GM18861 (cell line): ENCODE results near the gene SPAG5.

ENCODE experiments used
- ATAC-seq: cut with Tn5 transposase; IDR thresholded peaks from one replicate; pipeline ENCODE4 v1.9.1; 2021; ENCODE audit not compliant: unreplicated experiment

The SPAG5 gene

DNA sequence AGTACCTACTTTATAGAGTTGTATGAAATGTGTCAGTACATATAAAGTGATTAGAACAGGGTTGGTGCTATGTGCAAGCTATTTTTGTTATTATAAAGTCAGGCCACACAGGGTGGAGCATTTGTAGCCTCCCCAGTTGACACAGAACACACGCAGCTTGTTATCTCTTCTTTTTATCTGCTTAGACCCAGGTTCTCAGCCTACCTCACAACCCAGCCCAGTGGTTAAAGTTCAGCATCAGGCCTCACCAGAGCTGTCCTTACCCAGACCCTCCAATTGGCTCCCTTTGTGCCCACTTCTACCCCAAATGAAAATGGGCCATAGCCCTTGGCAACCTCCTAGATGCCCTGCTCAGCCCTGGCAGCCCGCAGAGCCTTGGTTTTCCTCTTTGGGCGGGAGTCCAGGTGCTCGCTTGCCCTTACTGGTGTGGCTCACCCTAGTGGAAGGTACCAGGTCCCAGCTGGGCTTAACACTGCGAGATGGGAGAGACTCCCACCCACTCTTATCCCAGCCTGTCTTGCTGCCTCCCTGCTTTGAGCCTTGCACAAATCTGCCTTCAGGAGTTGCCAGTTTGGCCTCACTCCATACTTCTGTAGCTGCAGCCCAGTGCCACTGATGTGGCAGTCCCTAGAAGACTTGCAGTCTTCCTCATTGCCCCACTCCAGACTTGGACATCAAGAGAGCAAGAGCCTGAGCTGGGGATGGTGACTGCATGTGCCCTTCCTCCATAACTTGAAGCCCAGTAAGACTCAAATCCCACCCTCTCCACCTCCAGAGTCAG lies 26.4 kb downstream of the SPAG5 start:
- no peak for ATAC-seq

DNA sequence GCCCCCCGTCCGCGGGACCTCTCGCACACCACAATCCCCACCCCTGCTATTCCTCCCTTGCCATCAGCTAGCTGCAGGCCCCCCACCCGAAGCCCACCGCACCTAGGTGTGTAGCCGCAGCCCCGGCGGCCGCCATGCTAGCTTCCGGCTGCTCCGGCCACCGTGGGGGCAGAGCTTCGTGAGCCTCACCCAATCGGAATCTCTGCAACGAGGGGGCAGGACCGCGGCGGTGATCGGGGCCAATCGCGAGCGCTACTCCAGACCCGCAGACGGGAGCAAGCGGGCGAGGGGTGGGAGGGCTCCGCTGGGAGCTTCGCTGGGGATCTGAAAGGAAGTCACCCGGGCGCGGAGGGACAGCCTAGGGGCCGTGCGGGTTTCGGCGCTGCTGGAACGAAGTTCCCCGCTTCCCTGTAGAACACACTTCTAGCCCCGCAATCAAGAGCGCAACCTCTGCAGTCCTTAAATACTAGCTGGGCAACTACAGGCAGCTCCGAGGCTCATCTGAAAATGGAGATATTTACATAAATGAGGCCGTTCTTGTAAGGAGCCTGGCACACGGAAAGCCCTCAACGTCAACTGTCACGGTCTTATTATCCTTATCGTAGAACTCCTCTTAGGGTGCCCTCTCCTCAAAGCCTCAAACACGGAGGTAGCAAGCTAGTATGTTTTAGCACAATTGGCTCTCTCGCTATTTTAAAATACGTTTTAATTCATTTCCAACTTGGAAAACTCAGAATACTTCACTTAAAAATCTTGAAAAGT lies 27.3 kb downstream of the SPAG5 start, which contains the start of gene PIGS:
Gene PIGS, minus strand, starts transcription at position 164 of the 762 bp plus-strand sequence. Its CDS starts 28 bp downstream, at position 136.
- ATAC-seq: peak; percentile 54

DNA sequence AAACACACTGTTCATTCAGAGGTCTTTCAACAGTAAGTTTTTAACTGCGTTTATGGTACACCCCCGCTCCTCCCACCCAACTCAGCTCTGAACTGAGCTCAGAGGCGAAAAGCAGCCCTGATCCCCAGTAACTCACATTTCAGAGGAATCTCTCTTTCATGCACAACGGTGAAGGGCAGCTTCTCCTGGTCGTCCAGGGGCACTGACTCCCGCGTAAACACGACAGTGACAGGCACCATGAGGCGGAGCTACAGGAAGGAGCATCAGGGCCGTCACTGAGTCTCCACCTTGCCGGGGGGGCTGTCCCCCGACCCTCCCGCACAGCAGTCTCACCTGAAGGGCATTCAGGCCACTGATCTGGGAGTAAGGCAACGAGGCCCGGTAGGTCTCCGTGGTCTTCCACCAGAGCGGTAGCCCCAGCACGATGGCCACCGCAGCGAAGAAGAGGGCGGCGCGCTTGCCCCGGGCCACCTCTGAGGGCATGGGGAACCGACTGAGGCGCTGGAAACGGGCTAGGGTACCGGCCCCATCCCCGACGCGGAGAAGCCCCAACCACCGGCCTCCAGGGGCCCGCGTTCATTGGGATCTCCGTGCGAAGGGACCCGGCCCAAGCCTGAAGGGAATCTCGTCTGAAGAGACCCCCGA lies 28.0 kb downstream of the SPAG5 start:
- no peak for ATAC-seq

DNA sequence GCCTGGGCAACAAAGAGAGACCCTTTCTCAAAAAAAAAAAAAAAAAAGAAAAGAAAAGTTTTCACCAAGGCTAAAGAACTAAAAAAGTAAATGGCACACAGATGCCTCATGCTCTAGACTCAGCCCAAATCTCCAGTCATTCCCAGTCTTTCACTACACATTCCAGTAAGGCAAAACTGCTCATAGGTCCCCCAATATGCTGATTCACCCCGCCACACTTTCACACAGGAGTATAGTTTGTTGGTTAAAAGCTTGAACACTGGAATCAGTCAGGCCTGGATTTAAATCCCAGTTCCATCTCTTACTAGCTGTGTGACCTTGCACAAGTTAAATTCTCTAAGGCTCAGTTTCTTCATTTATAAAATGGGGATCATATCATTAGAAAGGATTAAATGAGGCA lies 29.4 kb downstream of the SPAG5 start:
- ATAC-seq: no peak

DNA sequence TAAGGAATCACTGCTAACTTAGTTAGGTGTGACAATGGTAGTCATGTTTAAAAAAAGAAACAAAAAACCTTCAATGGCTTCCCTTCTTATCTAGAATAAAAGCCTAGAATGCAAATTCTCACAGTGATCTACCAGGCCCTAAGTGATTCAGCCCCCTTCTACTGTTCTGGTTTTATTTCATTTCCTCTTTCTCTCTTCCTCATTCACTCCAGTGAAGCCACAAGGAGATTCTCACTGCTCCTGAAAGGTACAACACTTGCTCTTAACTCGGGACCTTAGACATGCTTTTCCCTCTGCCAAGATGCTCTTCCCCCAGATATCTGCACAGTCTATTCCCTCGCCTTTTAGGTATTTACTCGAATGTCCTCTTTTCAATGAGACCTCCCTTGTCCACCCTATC lies 31.2 kb downstream of the SPAG5 start:
- ATAC-seq: peak; percentile 32

DNA sequence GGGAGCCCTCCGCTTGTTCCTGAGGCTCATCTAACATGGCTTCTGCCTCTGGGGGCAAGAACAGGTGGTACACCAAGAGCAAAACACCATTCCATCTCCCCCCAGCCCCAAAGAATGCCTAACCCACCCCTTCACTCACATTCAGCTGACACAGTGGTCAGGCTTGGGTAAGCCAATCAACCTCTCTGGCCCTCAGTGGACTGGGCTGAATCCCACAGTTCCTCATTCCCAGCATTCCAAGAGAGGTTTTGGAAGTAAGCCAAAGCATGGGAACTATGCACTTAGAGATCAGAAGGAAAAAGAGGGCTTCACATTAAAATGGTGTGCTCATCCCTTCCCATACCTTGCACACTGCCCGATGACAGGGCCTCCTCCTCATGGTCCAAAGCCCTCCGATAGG lies 35.4 kb downstream of the SPAG5 start:
- no peak for ATAC-seq

DNA sequence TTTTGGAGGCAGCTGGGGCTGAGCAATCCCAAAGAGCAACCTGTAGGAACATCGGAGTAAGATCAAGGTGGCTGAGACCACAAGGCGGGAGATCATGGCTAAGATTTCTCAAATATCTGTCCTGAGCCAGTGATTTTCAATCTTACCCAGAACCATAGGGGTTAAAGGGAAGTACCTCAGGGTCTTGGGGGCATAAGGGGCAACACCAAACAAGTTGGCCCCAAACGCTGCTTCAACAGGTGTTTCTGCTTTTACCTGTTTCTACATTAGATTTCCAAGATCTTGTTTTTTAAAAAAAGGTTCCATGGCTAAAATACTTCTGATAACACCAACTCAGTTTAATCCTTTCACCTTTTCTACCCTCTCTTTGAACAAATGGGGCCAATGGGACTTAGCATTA lies 43.8 kb downstream of the SPAG5 start:
- no peak for ATAC-seq

DNA sequence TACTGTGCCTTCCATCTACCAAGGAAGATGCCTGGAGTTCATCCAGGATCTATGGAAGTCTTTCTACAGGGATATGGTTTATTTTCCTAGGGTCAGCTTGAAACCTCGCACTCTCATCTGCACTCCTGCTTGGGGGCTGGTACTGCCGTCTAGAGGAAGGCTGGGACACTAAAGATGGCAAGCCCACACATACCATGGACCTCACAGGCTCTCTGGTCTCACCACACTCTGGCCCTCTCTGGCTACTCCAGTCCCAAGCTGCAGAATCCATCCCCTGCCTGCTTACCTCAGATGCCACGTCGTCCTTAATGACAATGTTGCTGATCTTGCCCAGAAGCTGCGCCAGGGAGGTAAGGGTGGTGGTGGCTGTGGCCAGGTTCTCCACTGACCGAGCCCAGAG lies 44.3 kb downstream of the SPAG5 start:
- no peak for ATAC-seq

DNA sequence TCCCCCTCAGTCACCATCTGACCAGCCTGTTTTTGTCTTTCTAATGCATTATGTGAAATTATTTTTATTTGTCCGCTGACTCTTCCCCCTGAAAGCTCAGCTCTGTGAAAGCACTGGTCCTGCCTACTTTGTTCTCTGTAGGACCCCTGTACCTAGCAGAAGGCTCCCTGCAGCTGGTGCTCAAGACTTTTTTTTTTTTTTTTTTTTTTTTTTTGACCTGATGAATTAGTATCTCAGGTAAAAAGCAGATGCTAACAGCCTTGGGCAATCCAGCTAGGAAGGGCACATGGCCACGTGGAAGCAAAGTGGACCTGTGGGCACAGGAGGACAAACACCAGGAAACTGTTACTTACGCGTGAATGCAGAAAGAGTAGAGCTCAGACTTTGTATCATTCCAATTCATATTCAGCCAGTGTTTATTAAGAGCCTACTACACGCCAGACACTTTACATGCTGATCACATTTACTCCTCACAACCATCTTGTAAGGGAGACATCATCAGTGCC lies 45.8 kb downstream of the SPAG5 start:
- ATAC-seq: no peak

DNA sequence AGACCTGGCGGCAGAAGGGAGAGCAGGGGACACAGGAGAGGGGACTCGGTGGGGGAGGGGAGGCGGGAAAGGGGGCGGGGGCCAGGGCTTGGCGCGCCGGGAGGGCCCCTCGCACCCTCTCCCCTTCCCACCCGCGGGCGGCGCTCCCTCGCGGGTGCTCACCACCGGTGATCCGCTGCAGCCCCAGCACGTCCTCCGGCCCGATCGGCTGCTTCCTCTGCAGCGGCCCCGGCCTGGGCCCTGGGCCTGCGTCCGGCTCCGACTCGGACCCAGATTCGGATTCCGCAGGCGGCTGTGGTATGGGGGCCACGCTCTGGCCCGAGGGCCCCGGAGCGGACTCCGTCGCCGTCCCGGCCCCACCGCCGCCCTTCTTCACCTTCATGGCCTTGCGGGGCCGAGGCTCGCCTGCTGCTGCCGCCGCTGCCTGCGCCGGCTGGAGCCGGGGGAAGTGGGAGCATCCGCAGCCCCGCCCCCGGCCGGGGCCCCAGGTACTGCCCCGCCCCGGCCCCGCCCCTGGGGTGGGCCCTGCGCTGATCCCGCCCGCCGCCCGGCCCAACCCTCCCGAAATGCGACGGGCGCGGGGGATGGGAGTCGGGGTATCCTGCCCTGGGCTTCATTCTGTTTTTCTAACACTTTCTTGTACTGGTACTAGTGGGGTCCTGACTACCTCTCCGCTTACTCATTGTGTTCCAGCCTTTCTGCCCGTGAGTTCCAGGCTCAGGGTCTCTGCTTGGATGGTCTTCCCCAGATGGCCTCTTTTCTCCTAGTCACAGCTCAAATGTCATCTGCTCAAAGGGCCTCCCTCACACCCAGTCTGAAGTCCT lies 46.4 kb downstream of the SPAG5 start, which contains the start of gene UNC119:
Gene UNC119, minus strand, starts transcription at position 449 of the 824 bp plus-strand sequence. Its CDS starts 67 bp downstream, at position 382.
- ATAC-seq: no peak

DNA sequence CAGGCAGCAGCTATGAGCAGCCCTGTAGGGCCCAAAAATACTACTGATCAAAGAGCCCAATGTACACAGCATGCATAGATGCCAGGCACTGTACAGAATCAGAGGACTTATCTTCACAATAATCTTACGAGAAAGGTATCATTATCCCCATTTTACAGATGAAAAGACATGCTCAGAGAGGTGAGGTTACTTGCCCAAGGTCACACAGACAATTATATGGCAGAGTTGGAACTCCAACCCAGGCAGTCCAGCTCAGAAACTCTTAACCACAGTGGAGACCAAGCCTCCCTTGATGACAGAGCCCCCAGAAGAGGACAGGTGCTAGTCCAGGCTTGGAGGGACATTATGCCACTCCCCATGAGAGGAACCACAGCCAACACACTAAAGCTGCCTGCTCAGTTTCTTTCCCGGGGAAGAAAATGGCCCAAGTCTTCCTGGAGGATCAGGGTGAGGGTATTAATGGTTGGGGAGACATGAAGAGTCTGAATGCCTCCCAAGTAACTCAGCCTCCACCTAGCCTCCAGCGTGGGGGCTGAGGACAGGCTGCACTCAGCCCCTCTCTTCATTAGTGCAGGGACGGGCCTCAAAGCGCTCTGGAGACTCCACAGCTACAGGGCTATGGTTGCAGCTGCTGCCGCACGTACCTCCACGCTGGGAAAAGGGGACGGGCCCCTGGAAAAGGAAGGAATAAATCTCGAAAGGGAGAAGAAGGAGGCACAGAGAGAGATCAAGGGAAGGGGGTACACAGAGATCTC lies 47.2 kb downstream of the SPAG5 start:
- no peak for ATAC-seq

DNA sequence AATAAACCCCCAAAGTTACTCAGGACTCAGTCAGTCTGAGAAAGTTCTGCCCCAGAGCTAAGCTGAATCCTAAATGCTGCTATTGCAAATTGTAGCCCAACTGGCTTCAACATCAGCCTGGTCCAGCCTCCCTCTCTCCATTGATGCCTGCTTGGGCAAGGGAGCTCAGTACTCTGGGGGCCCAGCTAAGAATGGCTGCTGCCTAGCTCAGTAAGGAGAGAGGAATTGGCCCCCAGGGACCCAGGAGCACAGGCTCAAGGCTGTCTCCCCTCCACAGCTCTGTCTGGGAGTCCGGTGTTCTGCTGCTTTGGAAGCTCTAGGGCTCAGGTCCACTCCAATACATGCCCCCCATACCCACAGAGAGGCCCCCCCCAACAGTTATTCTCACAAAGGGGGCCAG lies 48.0 kb downstream of the SPAG5 start:
- no peak for ATAC-seq

DNA sequence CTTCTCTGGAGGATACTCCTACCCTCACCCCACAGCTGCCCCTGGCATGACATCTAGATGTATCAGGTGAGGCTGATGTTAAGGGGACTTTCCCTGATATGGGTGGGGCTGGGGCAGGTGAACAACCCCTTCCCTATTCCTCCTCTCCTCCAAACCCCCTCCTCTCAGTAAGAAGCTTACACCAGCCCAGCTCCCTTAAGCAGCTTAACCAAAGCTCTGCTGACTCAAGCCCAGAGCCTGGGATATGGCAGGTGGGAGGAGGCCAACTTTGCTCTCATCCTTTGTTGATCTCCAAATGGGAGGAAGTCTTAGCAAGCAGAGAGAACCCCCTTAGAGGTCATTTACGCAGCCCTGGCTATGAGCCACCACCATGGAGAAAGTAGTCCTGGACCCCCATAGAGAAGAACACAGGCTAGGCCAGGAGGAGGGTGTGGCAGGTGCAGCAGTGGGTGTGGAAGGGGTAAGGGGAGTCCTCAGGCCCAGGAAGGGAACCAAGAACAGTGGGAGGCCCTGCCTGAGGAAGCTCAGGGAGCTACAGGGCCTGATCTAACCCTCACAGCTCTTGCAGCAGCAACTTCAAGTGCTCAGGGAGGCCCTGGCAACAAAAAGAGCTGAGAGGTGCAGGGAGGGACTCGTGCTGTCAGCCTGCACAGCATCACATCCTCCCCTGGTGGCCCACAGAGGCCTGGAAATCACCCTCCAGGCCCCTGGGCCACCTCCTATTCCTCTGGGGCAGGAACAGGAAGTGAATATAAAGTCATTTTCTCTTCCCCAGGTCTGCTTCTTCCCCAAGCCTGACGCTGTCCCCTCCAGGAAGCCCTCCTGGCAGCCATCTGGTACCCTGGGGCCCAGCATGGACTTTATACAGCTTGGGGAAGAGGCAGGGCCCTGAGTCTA lies 49.3 kb downstream of the SPAG5 start:
- ATAC-seq: peak; percentile 42

DNA sequence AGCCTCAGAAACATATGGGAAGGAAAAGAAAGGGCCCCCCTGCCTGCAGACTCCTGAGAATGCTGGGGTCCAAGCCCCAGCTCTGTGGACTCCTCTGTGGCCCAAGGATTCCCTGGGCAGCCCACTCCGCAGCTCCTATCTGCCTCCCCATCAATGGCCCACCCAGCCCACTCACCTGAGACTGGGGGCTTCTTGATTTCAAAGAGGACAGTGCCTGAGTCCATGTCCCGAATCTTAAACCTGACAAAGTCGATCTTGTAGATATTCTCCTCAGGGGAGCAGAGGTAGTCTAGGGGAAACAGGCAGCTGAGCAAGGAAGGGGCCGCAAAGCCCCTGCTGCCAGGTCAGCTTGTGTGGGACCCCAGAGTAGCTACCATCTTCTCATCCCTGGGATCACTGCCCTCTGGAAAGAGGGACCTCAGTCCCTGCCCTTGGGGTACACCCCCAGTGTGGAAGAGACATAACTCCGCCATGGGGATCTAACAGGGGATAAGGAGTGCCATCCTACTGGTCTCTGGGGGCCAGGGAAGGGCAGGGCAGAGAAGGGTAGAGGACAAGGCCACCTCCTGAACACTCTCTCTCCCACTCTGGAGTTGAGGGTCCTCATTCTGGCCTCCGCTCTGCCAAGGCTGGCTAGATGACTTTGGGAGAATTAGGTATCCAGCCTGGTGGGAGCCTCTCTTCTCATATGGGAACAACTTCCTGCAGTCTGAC lies 50.3 kb downstream of the SPAG5 start:
- no peak for ATAC-seq

DNA sequence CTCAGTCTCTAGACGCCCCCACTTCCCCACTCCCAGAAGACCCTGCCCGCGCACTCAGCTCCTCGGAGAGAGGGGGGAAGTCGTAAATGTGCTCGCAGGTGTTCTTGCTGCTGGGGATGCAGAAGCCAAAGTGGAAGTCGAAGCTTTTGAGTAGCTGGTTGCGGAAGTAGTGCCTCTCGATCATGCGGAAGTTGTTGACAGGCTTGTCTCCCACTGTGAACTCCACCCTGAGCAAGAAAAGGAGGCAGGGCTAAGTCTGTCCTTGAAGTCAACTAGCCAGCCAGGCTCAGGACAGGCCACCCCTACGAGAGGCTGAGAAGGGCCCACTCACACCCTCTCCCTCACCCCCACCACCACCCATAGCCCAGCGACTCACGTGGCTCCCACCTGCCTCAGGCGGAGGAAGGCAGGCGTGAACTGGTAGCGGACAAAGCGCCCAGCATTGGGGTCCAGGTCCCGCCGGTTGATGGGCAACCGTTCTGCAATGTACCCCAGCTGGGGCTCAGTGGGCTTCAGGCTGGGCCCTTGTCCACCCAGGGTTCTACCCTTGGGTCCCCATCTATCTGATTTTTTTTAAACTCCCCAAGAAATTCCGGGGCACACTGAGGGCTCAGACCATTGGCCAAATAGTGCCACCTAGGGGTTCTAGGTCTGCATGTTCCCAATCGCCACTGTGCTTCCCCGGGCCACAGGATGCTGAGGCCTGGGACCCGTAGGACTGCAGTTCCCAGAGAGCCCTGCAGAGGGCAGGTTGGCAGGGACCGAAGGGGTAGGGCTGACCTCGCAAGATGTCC lies 51.0 kb downstream of the SPAG5 start:
- peak; percentile 30 for ATAC-seq

DNA sequence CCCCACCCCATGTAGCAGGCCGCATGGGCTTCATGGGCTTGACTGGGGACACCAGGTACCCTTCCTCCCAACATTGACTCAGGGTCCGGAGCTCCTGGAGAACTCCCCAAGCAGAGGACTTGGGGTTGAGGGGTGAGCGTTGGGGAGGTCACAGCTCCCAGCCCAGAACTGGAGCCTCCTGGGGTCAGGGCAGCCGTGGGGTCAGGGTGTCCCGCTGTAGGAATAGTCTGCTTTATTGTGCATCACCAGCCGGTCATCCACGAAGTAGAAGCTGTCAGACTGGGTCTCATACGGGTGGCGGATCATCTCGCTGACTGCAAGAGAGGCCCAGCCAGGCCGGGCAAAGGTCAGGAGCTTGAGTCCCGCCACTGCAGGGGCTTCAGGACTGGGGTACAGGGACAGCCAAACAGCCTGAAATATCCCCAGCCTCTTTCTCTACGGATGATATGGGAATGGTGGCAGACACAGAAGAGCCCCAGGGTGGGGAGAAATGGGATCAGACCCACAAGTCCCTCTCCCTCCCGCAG lies 51.7 kb downstream of the SPAG5 start:
- ATAC-seq: no peak

DNA sequence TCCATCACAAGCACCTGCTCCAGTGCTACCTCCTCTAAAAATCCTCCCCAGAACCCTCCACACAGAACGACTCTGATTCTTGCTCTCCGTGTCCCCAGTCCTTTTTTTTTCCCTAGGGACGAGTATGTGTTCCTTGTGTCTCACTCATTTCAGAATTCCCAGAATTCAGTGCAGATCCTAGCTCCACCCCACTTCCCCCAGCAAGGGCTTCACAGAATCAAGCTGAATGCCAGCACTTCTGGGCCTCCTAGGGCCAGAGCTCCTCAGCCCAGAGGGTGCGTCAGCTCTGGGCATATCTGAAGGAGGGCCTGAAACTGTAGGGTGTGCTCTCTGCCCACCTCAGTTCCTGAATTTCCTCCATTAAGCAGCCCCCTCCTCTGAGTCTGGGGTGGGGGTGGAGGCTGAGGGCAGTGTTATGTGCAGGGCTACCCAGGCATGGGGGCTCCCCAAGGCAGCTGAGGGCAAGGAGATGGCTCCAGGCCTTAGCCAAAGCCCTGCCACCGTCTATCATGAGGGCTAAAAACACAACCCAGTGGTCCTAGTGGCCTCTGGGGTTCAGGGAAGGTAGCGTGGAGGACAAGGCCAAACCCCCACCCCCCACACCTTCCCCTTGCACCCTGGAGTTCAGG lies 52.9 kb downstream of the SPAG5 start:
- ATAC-seq: no peak
